HepG2 (cell line): ENCODE data around the gene TRPT1. TPM values are rescaled to one million over a fixed set of nuclear protein-coding genes. Genes with fewer than 3 reads are reported as not detected.

Source experiments
- ATF4 ChIP-seq, 2 experiments: fragments of 450-650 bp in 1 of 2; sonication (generic) in 1 of 2; formaldehyde crosslinking; IDR thresholded peaks; 2 replicates each; pipeline versions ENCODE4 v1.5.0 to v1.8.0; 2020 to 2022; ENCODE audit warnings: mild to moderate bottlenecking in 1 of 2, missing genetic modification reagents in 1 of 2
- BCLAF1 ChIP-seq: fragments of 450-650 bp; IDR thresholded peaks from 2 replicates; pipeline ENCODE4 v1.6.1; 2017; ENCODE audit warnings: mild to moderate bottlenecking
- GZF1 ChIP-seq: sonication (generic); formaldehyde crosslinking; IDR thresholded peaks from 2 replicates; pipeline ENCODE4 v1.5.1; 2020; ENCODE audit warnings: mild to moderate bottlenecking, missing genetic modification reagents
- HMGXB3 ChIP-seq: sonication (generic); formaldehyde crosslinking; IDR thresholded peaks from 2 replicates; pipeline ENCODE4 v1.4.0; 2020; ENCODE audit warnings: missing genetic modification reagents, borderline replicate concordance
- KLF12 ChIP-seq: sonication (generic); formaldehyde crosslinking; IDR thresholded peaks from 2 replicates; pipeline ENCODE4 v1.4.0; 2020; ENCODE audit warnings: missing genetic modification reagents, borderline replicate concordance
- MXD1 ChIP-seq: sonication (generic); formaldehyde crosslinking; IDR thresholded peaks from 2 replicates; pipeline ENCODE4 v1.4.0; 2020; ENCODE audit warnings: mild to moderate bottlenecking, missing genetic modification reagents
- MYNN ChIP-seq: sonication (generic); formaldehyde crosslinking; IDR thresholded peaks from 2 replicates; pipeline ENCODE4 v1.4.0; 2020; ENCODE audit warnings: mild to moderate bottlenecking, low read depth, missing genetic modification reagents
- PAXIP1 ChIP-seq: sonication (generic); formaldehyde crosslinking; conservative IDR thresholded peaks from 2 replicates; pipeline ENCODE4 v1.4.0; 2020; ENCODE audit warnings: mild to moderate bottlenecking, missing genetic modification reagents, moderate library complexity
- SCMH1 ChIP-seq: sonication (generic); formaldehyde crosslinking; IDR thresholded peaks from 2 replicates; pipeline ENCODE4 v1.9.0; 2021; ENCODE audit warnings: missing genetic modification reagents, mild to moderate bottlenecking, borderline replicate concordance
- ZNF138 ChIP-seq: sonication (generic); formaldehyde crosslinking; IDR thresholded peaks from 2 replicates; pipeline ENCODE4 v1.5.0; 2020; ENCODE audit warnings: mild to moderate bottlenecking, low read depth, missing genetic modification reagents
- ZNF343 ChIP-seq: sonication (generic); formaldehyde crosslinking; IDR thresholded peaks from 2 replicates; pipeline ENCODE4 v1.4.0; 2020; ENCODE audit warnings: mild to moderate bottlenecking, missing genetic modification reagents
- ZNF446 ChIP-seq: sonication (generic); formaldehyde crosslinking; IDR thresholded peaks from 2 replicates; pipeline ENCODE4 v1.5.0; 2020; ENCODE audit warnings: mild to moderate bottlenecking, missing genetic modification reagents
- ZNF530 ChIP-seq: sonication (generic); formaldehyde crosslinking; IDR thresholded peaks from 2 replicates; pipeline ENCODE4 v1.5.0; 2020; ENCODE audit warnings: low read depth, mild to moderate bottlenecking, missing genetic modification reagents
- ZNF556 ChIP-seq: sonication (generic); formaldehyde crosslinking; IDR thresholded peaks from 2 replicates; pipeline ENCODE4 v1.4.0; 2020; ENCODE audit warnings: mild to moderate bottlenecking, missing genetic modification reagents, borderline replicate concordance
- ZNF790 ChIP-seq: sonication (generic); formaldehyde crosslinking; IDR thresholded peaks from 2 replicates; pipeline ENCODE4 v1.8.0; 2022; ENCODE audit warnings: missing genetic modification reagents, mild to moderate bottlenecking, borderline replicate concordance
- polyA plus RNA-seq, 8 experiments: library from polyadenylated mRNA; depleted of rRNA in 3 of 8; stranded (reverse) in 7 of 8; unstranded in 1 of 8; fragments of >200 nt; fragmentation: Illumina TruSeq in 4 of 8; extraction: Trizol in 4 of 8; gene quantifications; 2 replicates each; pipeline versions ENCODE4 v1.2.1 to v1.2.3, GENCODE V29; 2011 to 2016; ENCODE audit warnings: low read depth in 4 of 8, missing spikeins in 1 of 8, mixed read lengths in 1 of 8; ENCODE audit not compliant: insufficient read depth in 1 of 8
- total RNA-seq, 5 experiments: library from RNA; depleted of rRNA; stranded (reverse); fragments of >200 nt; fragmentation: Illumina TruSeq; extraction: Trizol; gene quantifications; 2 replicates each; pipeline ENCODE4 v1.2.3, GENCODE V29; 2016; ENCODE audit warnings: low read depth in 1 of 5

The TRPT1 gene
- total and polyA plus RNA-seq, 2 of the 13 experiments (the other 11 are each of a cell fraction or from before 2014, with no cell fraction given) = 24.8 to 40.7 TPM

GRCh38 chr11:64185693-64186491, 40.1 kb downstream of the TRPT1 start, which contains the start of gene STIP1 (continued):
- TF ChIP-seq HMGXB3 (peak; percentile 73; the same call in 1 of the 2 replicates), ZNF138 (no peak; the same call in 1 of the 2 replicates), KLF12 (CRISPR knock-in tag) (no peak; the same call in 1 of the 2 replicates), ZNF343 (CRISPR knock-in tag) (no peak), ZNF556 (no peak), SCMH1 (no peak), GZF1 (CRISPR knock-in tag) (no peak), ZNF530 (CRISPR knock-in tag) (no peak), PAXIP1 (CRISPR knock-in tag) (0 out of 2 replicates have a peak, but pooled peaks have one; percentile 4), ZNF446 (CRISPR knock-in tag) (no peak), MYNN (CRISPR knock-in tag) (peak; percentile 76; the same call in 1 of the 2 replicates), ZNF790 (CRISPR knock-in tag) (no peak), ATF4 (CRISPR knock-in tag; IDR thresholded peaks at IDR 0.05) (no peak), BCLAF1 (no peak), MXD1 (CRISPR knock-in tag) (no peak; the same call in 1 of the 2 replicates)
